Dermis blood vessel endothelial cell (primary cell): Measurements from ENCODE around the gene ETS1. TPM values are rescaled to one million over a fixed set of nuclear protein-coding genes. Genes with fewer than 3 reads are reported as not detected.

Experiments
- DNase-seq: peaks from one replicate; pipeline ENCODE4 v3.0.0; 2010
- total RNA-seq: library from RNA; depleted of rRNA; stranded (reverse); fragments of >200 nt; gene quantifications from 2 replicates; pipeline ENCODE4 v1.2.3, GENCODE V29; 2014

ETS1 gene
- total RNA-seq, 1 donor from 2014 or later, result 128 TPM

DNA sequence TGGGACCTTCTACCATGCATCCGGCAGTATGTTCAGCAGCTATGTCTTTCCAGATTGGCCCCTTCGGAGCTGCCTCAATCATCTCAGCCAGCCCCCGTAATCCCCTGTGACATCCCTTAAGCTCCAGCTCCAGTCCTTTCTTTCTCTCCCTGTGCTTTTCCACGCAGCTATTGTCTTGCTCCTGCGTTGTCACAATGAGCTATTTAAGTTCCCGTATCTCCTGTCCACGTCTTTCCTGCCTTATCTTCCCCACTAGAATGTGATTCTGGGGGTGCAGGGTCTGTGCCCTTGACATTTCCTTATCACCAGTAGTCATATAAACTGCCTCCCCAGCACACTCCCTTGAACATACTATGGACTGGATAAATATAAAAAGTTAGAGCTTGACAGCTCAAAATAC, 5.1 kb upstream of the ETS1 start:
- no peak for DNase-seq

DNA sequence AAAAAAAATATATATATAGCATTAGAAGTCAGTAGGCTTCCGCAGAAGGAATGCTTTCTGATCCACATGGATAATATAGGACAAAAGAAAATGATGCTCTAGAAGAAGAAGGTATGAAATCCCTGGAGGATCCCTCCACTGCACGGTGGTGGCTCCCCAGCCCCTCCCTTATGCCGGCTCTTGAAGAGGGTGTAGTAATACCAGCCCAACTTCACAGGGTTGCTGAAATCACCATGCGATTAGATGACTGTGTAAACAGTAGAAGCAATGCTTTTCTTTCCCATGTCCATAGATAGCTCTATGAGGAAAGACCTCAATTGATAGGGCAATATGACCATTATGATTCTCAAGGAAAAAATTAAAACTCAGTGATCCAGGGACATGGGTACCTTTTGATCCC, 3.2 kb upstream of the ETS1 start:
- DNase-seq, result no peak

DNA sequence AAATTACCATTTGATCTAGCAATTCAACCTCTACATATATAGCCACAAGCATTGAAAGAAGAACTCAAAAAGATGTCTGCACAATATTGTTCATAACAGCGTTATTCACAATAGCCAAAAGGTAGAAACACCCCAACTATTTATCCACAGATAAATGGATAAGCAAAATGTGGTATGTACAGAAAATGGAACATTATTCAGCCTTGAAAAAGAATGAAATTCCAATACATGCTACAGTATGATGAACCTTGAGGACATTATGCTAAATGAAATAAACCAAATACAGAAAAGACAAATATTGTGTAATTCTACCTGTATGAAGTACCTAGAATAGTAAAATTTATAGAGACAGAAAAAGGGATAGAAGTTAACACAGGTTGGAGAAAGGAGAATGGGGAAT, 2.6 kb upstream of the ETS1 start:
- DNase-seq, result no peak

DNA sequence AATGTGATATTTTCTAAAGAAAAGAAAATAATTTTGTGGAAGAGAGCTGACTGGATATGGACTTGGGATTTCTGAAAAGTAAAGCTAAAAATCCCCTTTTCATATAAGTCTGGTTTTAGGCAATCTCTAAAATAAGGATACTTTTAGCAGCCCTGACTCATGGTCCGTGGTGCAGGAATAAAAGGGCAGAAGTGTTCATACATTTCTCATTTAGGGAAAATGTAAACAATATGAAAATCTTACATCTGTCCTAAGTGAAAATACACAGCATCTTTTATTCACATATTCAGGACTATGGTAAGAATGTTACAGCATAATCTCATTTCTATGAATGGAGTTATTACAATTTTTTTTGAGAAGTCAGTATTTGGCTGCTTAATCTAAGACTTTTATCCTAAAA, 735 bp upstream of the ETS1 start:
- no peak for DNase-seq

DNA sequence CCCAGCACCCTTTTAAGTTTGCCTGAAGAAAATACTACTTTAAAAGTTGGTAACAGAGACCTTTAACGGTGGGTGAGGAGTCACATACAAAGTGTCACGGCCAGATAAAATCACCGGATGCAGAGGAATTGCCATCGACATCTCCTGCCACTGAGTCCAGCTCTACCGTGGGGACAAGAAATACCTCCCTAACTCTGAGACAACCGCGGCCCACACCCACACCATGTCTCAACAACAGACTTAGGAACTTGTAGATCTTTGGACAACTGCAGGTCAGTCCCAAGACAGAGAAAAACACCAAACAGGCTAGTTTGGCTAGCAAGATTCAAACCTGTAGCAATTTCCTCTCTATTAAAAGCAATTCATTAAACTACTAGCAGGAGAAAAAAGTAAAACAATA, 669 bp downstream of the ETS1 start:
- DNase-seq, result no peak

DNA sequence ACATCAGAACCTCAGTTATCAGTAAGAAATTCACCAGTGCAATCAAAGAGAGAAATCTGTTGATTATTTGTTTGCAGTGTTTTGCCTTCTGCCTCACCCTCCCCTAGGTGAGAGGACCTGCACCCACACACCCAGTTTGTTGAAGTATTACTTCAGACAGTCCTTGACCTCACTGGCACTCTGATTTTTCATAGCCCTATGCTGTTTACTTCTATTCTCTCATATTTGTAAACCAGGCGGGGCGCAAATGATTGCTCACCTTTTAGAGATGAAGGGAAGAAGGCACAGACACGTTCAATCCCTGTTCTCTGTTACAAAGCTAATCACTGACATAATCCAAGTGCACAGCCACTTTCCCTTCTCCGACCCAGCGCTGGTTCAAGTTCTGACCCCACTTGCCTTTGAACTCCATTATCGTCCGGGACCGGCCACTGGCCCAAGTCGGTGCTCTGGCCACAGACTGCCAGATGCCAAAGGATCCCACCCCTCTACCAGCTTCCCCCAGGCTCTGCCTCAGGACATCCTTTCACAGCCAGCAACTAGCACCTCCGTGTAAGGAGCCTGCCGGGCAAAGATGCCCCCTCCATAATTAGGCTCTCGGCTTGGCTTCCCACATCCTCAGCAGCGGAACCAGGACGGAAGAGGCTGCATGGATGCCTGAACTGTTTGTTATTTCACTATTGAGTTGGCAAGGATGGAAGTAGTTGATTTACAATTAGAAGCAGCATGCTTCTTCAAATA, 1.7 kb downstream of the ETS1 start:
- DNase-seq, result no peak

DNA sequence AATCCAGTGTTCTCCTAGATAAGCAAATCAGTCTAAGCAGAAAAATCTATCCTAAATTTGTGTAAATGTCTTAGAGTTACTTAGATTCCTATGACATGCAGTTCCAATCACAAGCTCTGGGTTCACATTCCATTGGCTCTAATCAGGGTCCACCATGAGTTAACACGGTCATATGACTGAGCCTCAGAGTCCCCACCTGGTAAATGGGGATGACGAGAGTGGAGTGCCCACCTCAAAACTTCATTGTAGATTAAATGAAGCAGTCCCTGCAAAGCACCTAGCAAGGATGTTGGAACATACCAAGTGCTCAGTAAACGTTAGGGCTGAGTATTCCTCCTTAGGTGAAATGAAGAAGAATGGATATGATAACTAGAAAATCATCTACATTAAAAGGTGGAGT, 3.1 kb downstream of the ETS1 start:
- DNase-seq, result no peak

DNA sequence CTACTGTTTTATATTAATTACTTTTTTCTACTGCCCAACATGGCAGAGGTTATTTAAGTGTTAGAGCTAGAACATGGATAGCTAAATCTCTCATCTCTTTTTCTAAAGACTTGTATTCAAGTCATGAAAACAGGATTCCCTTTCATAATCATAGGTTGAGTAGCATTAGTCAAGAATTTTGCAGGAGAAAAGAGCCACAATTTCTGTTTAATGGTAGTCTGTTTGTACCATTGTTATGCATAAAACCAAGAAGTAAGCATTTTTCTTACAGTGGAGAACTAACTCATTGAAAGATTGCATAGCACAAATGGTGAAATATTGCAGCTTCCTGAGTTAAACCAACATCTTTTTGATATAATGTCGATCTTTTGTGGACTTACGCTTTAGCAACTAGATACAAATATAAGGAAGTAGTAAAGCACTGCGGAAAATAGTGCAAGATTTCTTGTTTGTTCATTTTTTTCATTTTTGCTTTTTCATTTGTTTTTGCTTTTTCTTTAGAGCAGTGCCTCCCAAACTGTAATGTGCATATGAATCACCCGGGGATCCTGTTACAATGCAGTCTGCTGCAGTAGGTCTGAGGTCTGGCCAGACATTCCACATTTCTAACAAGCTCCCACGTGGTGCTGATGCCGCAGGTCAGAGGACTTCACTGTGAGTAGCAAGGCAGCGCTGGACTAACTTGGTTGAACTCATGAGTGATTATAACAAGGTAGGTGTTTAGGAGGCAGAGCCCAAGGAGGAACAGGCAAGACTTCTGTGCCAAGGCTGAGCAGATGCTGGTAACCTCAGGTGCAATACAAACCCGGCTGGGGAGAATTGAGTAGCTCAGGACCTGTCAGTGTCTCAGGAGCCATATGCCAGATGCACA, 4.6 kb downstream of the ETS1 start:
- DNase-seq, result peak; percentile 65

DNA sequence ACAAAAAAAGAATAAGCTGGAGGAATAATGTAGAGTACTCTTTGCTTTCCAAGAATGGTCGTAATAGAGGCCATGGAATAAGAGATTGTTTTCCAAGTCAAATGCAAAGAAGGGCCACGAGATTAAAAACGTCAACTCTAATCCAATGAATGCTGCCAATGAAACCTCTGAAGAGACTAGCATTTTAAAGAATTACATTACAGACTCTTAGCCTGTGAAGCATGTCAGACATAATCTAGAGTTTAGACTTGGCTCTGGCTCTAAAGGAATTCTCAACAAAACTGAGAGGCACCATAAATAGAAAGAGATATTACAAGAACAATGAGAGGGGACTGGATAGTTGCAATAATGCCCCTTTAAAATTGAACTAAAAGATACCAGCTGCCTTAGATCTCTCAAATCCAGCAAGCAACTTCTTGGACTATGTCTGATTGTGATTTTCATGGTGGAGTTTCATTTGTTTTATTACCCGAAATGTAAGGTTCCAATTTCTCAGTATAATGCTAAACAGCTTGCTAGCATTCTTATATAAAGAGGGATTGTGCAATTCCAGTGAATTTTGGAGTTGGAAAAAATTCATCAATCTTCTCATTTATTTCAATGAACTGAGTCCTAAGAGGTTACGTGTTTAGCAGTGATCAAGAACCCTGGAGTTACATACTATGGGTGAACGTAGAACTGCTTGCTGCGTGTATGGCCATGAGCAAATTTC, 5.6 kb downstream of the ETS1 start:
- DNase-seq, result no peak

DNA sequence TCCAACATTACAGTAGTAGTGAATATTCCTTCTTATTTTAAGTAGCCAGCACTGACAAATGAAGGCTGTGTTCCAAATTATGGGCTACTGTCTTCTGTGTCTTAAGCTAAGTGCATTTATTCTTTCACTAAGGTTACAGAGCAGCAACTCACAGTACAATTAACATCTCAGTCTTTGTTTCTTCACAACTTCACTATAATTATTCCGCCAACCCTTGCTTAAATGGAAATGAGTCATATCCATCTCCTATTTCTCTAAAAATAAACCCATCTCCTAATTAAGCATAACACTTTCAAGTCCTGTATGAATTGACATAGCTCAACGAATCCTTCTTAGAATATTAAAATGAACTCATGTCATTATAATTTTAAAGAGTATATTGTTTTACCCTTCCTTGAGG, 6.7 kb downstream of the ETS1 start:
- DNase-seq, result peak; percentile 62

DNA sequence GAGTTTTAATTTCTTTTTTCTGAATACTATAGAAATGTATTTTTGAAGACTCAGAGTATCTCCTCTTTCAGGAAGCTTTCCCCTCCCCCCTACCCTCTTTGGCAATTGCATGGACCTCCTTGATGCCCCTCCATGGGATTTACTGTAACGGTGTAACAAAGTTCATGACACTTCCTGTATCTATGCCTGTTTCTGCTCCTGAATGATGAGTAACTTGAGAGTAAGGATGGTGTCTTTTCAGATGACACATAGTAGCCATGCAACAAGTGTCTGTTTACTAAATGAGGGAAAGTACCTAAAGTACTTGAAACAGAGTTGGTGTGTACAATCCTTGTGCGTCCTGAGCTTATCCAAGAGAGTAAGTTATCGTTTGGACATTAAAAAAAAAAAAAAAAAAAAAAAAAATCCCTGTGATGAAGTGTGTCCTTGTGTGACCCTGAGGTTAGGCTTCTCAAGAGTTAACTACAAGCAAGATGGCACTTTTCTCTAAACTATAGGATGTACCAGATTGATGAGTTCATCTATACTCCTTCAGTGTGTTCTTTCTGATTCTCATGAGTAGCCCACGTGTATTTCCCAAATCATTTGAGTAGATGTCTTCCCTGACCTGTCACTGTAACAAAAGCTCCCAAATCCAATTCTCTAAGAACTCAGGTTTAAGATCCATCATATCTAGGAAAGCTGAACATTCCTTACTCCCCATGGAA, 7.4 kb downstream of the ETS1 start:
- no peak for DNase-seq

DNA sequence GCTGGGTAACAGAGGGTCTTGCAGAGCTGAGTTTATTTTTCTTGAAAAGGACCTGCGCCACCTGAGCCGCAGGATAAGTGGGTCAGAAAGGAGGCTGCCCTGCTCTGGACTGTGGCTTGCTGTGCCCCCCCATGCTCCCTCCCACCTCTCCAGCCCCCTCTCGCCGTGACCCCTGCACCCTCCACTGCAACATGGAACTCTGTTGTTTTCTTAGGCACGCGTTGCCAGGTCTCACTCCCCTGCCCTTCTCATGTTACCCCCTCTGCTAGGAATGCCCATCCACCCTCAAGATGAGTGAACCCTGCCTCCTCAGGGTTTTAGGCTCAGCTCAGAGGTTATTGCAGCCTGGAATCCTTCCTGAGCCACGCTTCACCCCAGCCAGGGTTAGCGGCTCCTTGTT, 10.8 kb downstream of the ETS1 start:
- DNase-seq, result no peak

DNA sequence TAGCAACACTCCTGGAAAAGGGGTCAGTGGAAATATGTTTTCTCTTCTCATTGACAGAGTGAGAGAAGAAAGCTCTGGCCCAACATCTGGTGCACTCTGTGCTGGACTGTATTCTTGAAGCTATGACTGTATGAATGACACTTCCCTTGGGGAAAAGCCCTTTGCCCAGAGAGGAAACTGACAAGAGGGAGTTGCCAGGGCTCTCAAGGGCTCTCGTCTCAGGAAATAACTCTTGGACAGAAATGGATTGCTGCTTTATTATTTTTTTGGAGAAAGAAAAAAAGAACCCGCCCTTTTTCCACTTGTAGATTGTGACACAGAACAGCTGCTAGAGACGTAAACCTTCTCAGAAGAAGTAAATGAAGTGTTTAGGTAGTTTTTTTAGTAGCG, 11.4 kb downstream of the ETS1 start:
- peak; percentile 92 for DNase-seq

DNA sequence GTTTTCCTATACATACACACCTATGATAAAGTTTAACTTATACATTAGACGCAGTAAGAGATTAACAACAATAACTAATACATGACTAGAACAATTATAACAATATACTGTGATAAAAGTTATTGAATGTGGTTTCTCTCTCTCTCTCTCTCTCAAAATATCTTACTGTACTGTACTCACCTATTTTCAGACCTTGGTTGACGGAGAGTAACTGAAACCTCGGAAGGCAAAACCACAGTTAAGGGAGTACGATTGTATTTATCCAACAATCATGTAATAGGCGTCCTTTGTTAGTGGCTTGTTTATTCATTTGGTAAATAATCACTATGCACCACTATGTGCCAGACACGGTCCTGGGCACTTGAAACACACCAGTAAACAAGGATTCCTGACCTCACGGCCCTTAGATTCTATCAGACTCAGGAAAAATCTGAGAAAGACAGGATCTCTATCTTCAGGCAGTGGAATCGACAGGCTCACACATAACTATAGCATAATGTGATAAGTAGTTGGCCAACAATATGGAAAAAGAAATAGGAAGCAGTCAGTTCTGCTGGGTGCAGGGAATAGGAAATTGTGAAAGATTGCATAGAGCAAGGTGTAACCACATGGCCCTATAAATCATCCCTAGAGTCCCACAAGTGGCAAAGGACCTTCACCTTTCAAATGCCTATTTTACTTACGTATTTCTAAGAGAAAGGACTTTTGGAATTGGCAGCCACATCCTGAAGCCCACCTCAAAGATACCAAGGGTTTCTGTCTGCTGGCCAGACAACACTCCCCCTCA, 12.0 kb downstream of the ETS1 start:
- DNase-seq, result no peak

DNA sequence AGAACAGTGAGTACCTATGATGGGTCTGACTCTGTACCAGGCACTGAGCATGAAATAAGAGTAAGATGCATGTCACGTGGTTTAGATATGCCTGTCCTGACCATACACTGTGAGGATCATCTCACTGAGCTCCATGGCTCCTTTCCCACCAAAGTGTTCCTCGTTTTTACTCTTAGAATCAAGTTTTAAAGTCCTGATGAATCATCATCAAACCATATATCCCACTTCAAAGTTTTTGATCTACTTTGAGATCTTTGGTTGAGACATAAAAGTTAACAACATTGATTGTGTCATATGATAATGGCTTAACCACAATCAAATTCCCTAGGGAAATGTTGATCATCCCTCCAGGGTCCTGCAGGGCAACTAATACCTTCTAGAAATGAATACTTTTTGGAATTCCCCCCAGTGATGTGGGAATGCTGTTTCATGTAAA, 12.8 kb downstream of the ETS1 start:
- DNase-seq, result no peak

DNA sequence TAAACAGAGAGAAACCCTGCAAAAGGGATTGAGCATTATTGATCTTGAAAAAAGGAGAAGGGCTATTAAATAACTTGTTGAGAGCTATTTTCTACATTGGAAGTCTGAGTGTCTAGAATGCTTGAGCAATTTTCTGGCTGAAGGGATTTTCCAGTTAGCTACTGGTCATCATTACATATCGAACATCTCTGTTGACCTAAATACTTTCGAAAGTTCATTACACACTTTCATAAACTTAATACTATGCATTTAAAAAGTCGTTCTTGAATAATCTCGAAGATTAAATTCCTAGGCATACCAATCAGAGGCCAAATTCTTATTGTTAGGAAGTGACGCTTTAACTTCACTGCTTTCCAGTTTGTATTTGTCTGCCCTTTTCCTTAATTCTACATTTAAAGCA, 13.7 kb downstream of the ETS1 start:
- no peak for DNase-seq

DNA sequence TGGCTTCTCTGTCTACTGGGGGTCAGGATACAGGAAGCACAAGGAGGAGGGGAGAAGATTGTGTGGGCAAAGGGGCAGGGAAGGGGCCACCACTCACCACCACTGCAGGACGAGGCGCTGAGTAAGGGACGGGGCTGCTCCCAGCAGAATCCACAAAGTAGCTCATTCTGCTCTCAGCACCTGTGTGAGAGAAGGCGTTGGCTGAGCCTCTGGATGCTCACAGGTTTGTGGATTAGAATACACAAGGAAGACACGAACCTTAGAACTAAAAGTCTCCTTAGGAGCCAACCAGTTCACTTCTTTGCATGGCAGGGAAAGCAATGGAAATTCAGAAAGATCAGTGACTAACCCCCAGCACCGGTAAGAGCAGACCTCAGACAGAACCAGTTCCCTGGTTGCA, 14.4 kb downstream of the ETS1 start:
- no peak for DNase-seq

DNA sequence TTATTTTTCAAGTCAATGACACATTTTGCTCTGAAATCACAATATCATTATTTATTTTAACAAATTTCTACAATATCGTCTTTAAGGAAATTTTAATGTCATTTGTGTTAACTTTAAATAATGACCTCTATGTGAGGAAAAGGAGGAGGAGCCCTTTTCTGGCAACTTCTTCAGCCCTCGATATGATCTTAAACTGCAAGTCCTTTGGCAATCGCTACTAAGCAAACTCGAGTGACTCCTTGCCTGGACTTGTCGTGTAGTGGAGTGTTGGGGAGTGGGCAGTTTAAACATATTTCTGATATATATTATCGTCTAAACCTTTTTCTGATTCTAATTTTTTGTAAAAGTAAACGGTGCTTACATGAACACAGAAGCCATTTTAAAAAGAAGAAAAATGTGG, 16.7 kb downstream of the ETS1 start:
- no peak for DNase-seq

DNA sequence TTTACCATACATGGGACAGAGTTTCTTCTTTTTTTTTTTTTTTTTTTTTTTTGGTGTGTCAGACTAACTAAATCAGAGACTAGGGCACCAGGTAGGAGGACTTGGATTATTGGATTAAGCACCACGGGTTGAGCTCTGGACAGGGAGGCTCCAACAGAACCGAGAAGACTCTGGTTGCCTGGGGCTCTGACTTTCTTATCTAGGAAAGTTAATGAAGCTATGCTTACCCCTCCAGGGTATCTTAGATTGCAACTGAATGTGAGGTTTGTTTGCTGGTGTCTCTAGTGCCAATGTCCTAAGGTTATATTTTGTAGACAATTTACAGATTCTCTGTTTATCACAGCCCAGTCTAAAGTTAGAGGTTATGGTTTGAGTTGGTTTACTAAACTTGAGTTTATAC, 18.1 kb downstream of the ETS1 start:
- DNase-seq, result no peak

DNA sequence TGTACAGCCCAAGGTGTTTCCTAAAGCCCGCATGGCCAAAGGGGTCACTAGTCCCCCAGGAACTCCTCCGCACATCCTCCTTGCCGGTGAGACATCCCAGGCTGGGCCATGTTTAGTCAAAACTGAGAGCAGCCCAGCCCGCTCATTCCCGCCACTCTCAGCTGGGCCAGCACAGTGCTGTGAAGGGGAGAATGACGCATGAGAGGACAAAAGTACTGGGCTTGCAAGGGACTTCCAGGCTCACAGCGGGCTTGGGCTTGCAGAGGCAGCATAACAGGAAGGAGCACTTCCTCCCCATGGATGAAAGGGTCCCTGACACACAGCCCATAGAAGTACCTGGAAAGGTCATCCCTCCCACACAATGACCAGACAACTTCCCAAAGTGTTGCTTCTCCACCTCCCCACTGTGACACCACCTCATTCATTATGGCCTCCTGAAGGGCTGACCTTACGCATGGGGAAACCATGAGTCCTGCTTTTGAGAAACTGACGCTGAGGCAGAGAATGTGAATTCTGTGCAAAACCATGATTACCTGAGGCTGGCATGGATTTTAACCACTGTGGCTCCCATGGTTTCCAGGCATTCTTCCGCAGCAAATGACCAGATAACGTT, 19.1 kb downstream of the ETS1 start:
- DNase-seq, result peak; percentile 67

DNA sequence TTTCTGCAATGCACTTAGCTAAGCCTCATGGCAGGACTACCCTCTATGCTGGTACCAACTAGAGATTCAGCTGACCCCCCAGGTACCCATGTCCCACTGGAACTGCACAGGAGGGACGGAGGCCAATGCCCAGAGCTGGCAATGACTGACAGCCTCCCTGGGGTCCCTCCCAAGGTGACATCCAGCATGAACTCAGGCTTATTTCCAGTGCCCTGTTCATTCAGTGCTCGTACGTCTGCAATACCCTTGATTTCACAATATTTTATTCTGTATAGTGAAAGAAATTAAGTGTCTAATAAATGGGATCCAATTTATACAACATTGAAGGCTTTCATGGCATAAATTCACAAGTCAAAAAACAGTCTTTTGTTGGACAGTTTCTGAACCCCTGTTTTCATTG, 20.2 kb downstream of the ETS1 start:
- DNase-seq, result no peak

DNA sequence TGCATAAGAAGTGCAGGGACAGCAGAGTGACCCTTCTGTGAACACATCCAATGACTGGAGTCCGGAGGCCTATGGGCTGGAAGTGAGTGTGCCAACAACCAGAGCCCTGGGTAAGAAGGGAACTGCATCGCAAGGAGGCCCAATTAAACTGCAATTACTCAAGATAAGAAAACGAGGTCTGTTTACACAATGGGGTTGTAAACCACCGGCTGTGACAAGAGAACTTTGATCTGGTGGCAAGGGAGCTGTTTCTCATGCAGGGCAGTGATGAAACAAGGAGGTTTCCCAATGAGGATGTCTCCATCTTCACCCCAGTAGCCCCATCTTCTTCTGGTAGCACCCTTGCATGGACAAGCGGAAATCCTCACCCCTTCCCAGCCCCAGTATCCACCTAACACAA, 21.5 kb downstream of the ETS1 start:
- DNase-seq, result no peak
